HK-2 (cell line): ENCODE measurements around the gene OAF.
"Not testable (repeated sequence)": the region's sequence is repeated elsewhere in the genome, so short reads cannot be mapped to it uniquely, and the experiment has no call there.

Source experiments
- DNase-seq: peaks from one replicate; pipeline ENCODE4 v3.0.0-alpha.2; 2018; ENCODE audit not compliant: unreplicated experiment

The OAF gene

GRCh38 chr11:120210626-120211521, at the start of gene OAF:
Gene OAF (plus strand): TSS chr11:120211032. CDS start chr11:120211280, 248 bp downstream.
- DNase-seq, result peak; percentile 58

GRCh38 chr11:120167659-120168058, 43.2 kb upstream of the OAF start:
- DNase-seq, result no peak

- no peak for DNase-seq
Measured at GRCh38 chr11:120168108-120168959, 42.5 kb upstream of the OAF start.

GRCh38 chr11:120168960-120169681, 41.7 kb upstream of the OAF start:
- DNase-seq, result peak; percentile 59

GRCh38 chr11:120169981-120170698, 40.7 kb upstream of the OAF start:
- DNase-seq, result no peak

- no peak for DNase-seq
Measured at GRCh38 chr11:120170741-120171261, 40.0 kb upstream of the OAF start.

- peak; percentile 42 for DNase-seq
Measured at GRCh38 chr11:120172054-120172911, 38.5 kb upstream of the OAF start.

GRCh38 chr11:120173019-120173705, 37.7 kb upstream of the OAF start:
- DNase-seq, result no peak

- DNase-seq, result no peak
Measured at GRCh38 chr11:120173807-120174206, 37.0 kb upstream of the OAF start.

GRCh38 chr11:120174866-120175265, 36.0 kb upstream of the OAF start:
- no peak for DNase-seq

- DNase-seq, result no peak
Measured at GRCh38 chr11:120178561-120179056, 32.2 kb upstream of the OAF start.

- no peak for DNase-seq
Measured at GRCh38 chr11:120179057-120179672, 31.7 kb upstream of the OAF start.

- DNase-seq, result not testable (repeated sequence)
Measured at GRCh38 chr11:120180063-120180462, 30.8 kb upstream of the OAF start.

- no peak for DNase-seq
Measured at GRCh38 chr11:120180551-120181232, 30.1 kb upstream of the OAF start.

- DNase-seq, result no peak
Measured at GRCh38 chr11:120181376-120181975, 29.4 kb upstream of the OAF start.

GRCh38 chr11:120182372-120182771, 28.5 kb upstream of the OAF start:
- DNase-seq, result no peak

GRCh38 chr11:120182790-120183491, 27.9 kb upstream of the OAF start:
- no peak for DNase-seq
